Peyer's patch (tissue), 4 donors: ENCODE results near the gene PTGDR2. TPM values are rescaled to one million over a fixed set of nuclear protein-coding genes. Genes with fewer than 3 reads are reported as not detected.
A peak's percentile ranks its signal among the peaks of the same experiment; 100 is the strongest.

ENCODE experiments used
- DNase-seq, 3 donors: peaks; one replicate each; pipeline ENCODE4 v3.0.0-alpha.2; 2017 to 2019
- H3K27ac ChIP-seq, 4 donors: fragments of 200-600 bp; sonication (generic); one replicate each; pipeline ENCODE4 v1.5.1; 2016 to 2019
- H3K27me3 ChIP-seq, 2 donors: fragments of 200-600 bp; sonication (generic); one replicate each; pipeline ENCODE4 v1.5.1; 2019
- H3K36me3 ChIP-seq, 3 donors: fragments of 200-600 bp; sonication (generic); one replicate each; pipeline ENCODE4 v1.5.1; 2016 to 2019
- H3K4me1 ChIP-seq, 4 donors: fragments of 200-600 bp; sonication (generic); one replicate each; pipeline ENCODE4 v1.5.1; 2016 to 2019
- H3K4me3 ChIP-seq, 4 donors: fragments of 200-600 bp; sonication (generic); 1 replicate in 3 of 4; 2 replicates in 1 of 4; pipeline ENCODE4 v1.5.1; 2016 to 2019; ENCODE audit warnings: mild to moderate bottlenecking in 1 of 4
- H3K9me3 ChIP-seq, 4 donors: fragments of 200-600 bp; sonication (generic); one replicate each; pipeline ENCODE4 v1.5.1; 2016 to 2019; ENCODE audit warnings: mild to moderate bottlenecking in 1 of 4
- CTCF ChIP-seq, 6 experiments: fragments of 450-650 bp in 4 of 6; fragments of 200-600 bp in 2 of 6; sonication (generic) in 1 of 6; IDR thresholded peaks; one replicate each; pipeline ENCODE4 v1.5.1; 2017 to 2019; ENCODE audit warnings: antibody characterized with exemption in 6 of 6, mild to moderate bottlenecking in 3 of 6, moderate library complexity in 1 of 6
- POLR2A ChIP-seq, 2 donors: fragments of 450-650 bp; IDR thresholded peaks; one replicate each; pipeline ENCODE4 v1.5.1; 2017; ENCODE audit warnings: antibody characterized with exemption in 2 of 2, mild to moderate bottlenecking in 2 of 2, moderate library complexity in 2 of 2
- total RNA-seq, 4 donors: library from RNA; depleted of rRNA; stranded (reverse); fragments of >200 nt; gene quantifications; one replicate each; pipeline ENCODE4 v1.1.0, GENCODE V29; 2016

Gene PTGDR2
- total RNA-seq, 4 donors from 2014 or later = 1.5 to 18.2 (median 2.6) TPM

DNA sequence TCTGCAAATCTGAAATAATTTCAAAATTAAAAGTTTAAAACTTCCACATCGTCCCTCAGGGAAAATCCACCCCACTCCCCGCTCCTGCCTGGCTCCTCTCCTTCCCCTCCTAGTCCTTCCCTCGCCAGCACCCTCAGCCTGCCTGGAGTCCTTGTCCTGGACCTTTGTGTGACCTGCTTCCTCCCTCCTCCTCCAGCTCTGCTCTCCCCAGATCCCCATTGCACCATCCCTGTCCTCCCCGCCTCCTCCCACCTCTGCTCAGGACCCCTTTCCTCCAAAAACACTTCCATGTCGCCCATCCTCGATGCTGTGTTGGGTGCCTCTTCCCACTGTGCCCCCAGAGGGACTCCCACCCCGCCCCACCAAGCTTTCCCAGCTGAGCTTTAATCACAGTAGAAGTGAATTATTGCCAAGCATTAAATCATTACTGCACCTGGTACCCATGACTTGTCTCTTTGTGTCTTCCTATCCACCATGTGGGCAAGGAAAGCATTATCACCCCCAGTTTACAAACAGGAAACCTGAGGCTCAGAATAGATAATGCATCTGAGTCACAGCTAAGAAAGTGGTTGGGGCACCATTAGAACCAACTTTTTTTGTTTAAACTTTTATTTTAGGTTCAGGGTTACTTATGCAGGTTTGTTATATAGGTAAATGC lies 9.2 kb upstream of the PTGDR2 start:
- H3K4me1 ChIP-seq = no peaks in the 10 kb centered on the region
- no peaks in the 10 kb centered on the region for H3K36me3 ChIP-seq
- H3K4me3 ChIP-seq = no peak overlapping the region
- TF ChIP-seq CTCF (IDR thresholded peaks at IDR 0.05) (no peak), POLR2A (IDR thresholded peaks at IDR 0.05) (no peak)
- DNase-seq = peak in 1 of 3 donors; percentile 29
- H3K9me3 ChIP-seq = no peaks in the 10 kb centered on the region
- H3K27me3 ChIP-seq = no peaks in the 10 kb centered on the region
- H3K27ac ChIP-seq = no peak overlapping the region

DNA sequence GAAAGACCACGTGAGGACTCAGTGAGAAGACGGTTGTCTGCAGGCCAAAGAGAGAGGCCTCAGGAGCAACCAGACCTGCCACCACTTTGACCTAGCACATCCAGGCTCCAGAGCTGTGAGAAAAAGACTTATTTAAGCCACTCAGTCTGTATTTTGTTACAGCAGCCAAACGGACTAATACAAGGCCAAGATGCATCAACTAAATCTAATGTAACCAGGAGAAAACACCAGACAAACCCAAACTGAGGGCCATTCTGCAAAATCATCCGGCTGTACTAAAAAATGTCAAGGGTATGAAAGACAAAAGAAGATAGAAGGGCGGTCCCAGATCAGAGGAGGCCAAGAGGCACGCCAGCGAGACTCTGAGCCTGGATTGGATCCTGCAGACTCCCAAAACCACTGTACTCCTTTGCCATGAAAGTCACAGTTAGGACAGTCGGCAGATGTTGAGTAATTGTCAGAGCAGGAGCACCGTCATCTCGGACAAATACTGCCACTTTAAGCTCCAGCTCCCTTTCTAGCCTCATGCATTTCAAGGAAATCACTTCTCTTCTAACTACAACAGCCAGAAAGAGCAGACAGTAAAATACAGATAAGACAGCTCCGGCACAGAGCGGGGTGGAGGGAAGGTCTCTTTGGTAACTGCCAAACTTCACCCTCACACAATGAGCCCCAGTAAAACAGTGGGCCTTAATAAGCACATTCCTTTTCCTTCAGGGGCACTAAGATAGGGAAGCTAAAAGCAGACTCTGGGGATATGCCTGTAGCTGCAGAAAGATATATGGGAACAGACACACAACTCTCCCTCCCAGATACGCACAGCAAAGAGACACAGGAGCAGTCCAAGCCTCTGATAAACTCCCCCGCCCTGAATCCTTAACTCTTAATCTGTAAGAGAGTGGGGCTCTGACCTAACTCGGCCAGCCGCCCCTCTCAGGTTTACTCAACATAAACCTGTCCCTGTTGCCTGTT lies 8.1 kb upstream of the PTGDR2 start:
- TF ChIP-seq CTCF (IDR thresholded peaks at IDR 0.05) = no peak
- TF ChIP-seq POLR2A (IDR thresholded peaks at IDR 0.05) = no peak
- DNase-seq = no peak
- no peaks in the 10 kb centered on the region for H3K4me1 ChIP-seq
- no peaks in the 10 kb centered on the region for H3K9me3 ChIP-seq
- no peak overlapping the region for H3K27ac ChIP-seq
- H3K4me3 ChIP-seq = no peak overlapping the region
- no peaks in the 10 kb centered on the region for H3K27me3 ChIP-seq
- H3K36me3 ChIP-seq = no peaks in the 10 kb centered on the region

DNA sequence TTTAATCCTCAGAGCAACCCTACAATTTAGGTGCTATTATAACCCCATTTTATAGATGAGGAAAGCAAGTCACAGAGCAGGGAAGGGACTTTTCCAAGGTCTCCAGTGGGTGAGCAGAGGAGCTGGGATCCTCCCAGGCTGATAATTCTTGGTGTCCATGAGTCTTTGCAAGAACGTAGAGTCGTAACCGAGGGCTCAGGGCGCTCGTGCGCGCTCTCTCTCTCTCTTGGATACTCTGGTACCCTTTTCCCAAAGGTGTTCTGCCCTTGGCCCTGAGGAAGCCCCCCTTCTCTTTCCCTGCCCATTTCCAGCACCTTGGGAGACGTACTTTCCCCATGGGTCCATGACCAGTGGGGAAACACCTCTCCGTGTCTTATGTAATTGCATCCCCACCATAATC lies 6.4 kb upstream of the PTGDR2 start:
- H3K27ac ChIP-seq = no peak overlapping the region
- TF ChIP-seq POLR2A (IDR thresholded peaks at IDR 0.05) = no peak
- no peak for TF ChIP-seq CTCF (IDR thresholded peaks at IDR 0.05)
- no peaks in the 10 kb centered on the region for H3K4me1 ChIP-seq
- no peaks in the 10 kb centered on the region for H3K9me3 ChIP-seq
- H3K4me3 ChIP-seq = no peak overlapping the region
- peak in 1 of 3 donors; percentile 16 for DNase-seq
- H3K36me3 ChIP-seq = no peaks in the 10 kb centered on the region
- no peaks in the 10 kb centered on the region for H3K27me3 ChIP-seq

GRCh38 chr11:60860943-60861342 lies 5.2 kb upstream of the PTGDR2 start:
- Histone ChIP-seq H3K36me3 (no peaks in the 10 kb centered on the region), H3K4me3 (no peak overlapping the region), H3K27ac (no peak overlapping the region), H3K27me3 (no peaks in the 10 kb centered on the region), H3K9me3 (no peaks in the 10 kb centered on the region), H3K4me1 (no peaks in the 10 kb centered on the region)
- TF ChIP-seq POLR2A (IDR thresholded peaks at IDR 0.05) = no peak
- no peak for TF ChIP-seq CTCF (IDR thresholded peaks at IDR 0.05)
- peak in 1 of 3 donors; percentile 7 for DNase-seq

DNA sequence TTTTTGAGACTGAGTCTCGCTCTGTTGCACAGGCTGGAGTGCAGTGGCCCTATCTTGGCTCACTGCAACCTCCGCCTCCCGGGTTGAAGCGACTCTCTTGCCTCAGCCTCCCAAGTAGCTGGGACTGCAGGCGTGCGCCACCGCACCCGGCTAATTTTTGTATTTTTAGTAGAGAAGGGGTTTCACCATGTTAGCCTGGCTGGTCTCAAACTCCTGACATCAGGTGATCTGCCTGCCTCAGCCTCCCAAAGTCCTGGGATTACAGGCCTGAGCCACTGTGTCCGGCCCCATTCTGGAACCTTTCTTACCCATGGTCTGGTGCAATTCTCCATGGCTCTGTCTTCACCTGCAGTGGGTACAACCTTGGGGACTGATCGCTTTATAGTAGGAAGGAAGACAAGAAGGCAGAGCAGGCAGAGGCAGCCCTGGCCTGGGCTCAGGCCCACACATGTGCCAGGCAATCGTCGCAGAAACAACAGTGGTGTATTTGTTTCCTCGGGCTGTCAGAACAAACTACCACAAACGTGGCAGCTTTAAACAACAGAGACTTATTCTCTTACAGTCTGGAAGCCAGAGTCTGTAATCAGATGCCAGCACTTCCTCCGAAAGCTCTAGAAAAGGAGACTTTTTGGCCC lies 4.0 kb upstream of the PTGDR2 start:
- H3K27me3 ChIP-seq = no peaks in the 10 kb centered on the region

More for the DNA sequence above, 4.0 kb upstream of the PTGDR2 start:
- Histone ChIP-seq H3K4me3 (no peak overlapping the region), H3K9me3 (no peaks in the 10 kb centered on the region), H3K4me1 (no peaks in the 10 kb centered on the region), H3K36me3 (no peaks in the 10 kb centered on the region), H3K27ac (no peak overlapping the region)
- DNase-seq = peak in 1 of 3 donors; percentile 7
- TF ChIP-seq CTCF (IDR thresholded peaks at IDR 0.05) (no peak), POLR2A (IDR thresholded peaks at IDR 0.05) (no peak)
